Left lung (tissue), 10 donors: Measurements from ENCODE around the gene RAB31. TPM values are rescaled to one million over a fixed set of nuclear protein-coding genes. Genes with fewer than 3 reads are reported as not detected.
A peak's percentile ranks its signal among the peaks of the same experiment; 100 is the strongest.

Experiments
- ATAC-seq: fragments of 200-7000 bp; cut with Tn5 transposase; one replicate; pipeline ENCODE4 v1.9.1; 2020; ENCODE audit warnings: moderate library complexity
- DNase-seq, 4 donors: peaks; one replicate each; pipeline ENCODE4 v3.0.0-alpha.2; 2013 to 2020
- H3K27ac ChIP-seq, 2 donors: fragments of 200-600 bp; sonication (generic) in 1 of 2; one replicate each; pipeline versions ENCODE4 v1.5.0 to v1.8.0; 2020 to 2021
- H3K27me3 ChIP-seq, 2 donors: fragments of 200-600 bp; sonication (generic) in 1 of 2; one replicate each; pipeline versions ENCODE4 v1.5.0 to v1.8.0; 2020 to 2021
- H3K36me3 ChIP-seq, 2 donors: fragments of 200-600 bp; sonication (generic) in 1 of 2; one replicate each; pipeline versions ENCODE4 v1.5.0 to v1.8.0; 2020 to 2021
- H3K4me1 ChIP-seq, 2 donors: fragments of 200-600 bp; one replicate each; pipeline ENCODE4 v1.8.0; 2021
- H3K4me3 ChIP-seq, 2 donors: fragments of 200-600 bp; sonication (generic) in 1 of 2; one replicate each; pipeline versions ENCODE4 v1.5.0 to v1.8.0; 2020 to 2021; ENCODE audit warnings: mild to moderate bottlenecking in 1 of 2
- H3K9me3 ChIP-seq, 2 donors: fragments of 200-600 bp; sonication (generic) in 1 of 2; one replicate each; pipeline versions ENCODE4 v1.5.0 to v1.8.0; 2020 to 2021
- CTCF ChIP-seq, 2 donors: fragments of 200-600 bp; sonication (generic) in 1 of 2; IDR thresholded peaks; one replicate each; pipeline versions ENCODE4 v1.5.0 to v1.8.0; 2021; ENCODE audit warnings: antibody characterized with exemption in 2 of 2
- intact Hi-C, 2 donors: fragments of 100-400 bp; cut with DNase I; formaldehyde crosslinking; loops; one replicate each; pipeline versions ENCODE4 v1.11.2 to v1.14.2; 2022
- polyA plus RNA-seq, 6 donors: library from polyadenylated mRNA; unstranded; fragments of 120-200 nt; gene quantifications; one replicate each; pipeline ENCODE4 v1.2.1, GENCODE V29; 2013; ENCODE audit not compliant: insufficient read length in 6 of 6
- total RNA-seq, 2 donors: library from RNA; stranded (reverse); fragmentation: NEBNext Ultra II Directional; extraction: Animal tissue kit (Norgen Biotek cat#: 25700); gene quantifications; one replicate each; pipeline ENCODE4 v1.2.1, GENCODE V29; 2021
- donor health status: DM: no; HTN: yes; CAD: no.
- donor health status: DM: no; HTN: no; CAD: no.

RAB31 gene
- total and polyA plus RNA-seq, 8 donors, result 30.3 to 135 (median 37.3) TPM

- no peak overlapping the region for H3K4me3 ChIP-seq
- H3K27me3 ChIP-seq, result no peaks in the 10 kb centered on the region
- no peak for TF ChIP-seq CTCF (IDR thresholded peaks at IDR 0.05)
- H3K36me3 ChIP-seq, result no peaks in the 10 kb centered on the region
- H3K9me3 ChIP-seq, result no peaks in the 10 kb centered on the region
- ATAC-seq (no peak), DNase-seq (no peak)
- H3K27ac ChIP-seq, result no peak overlapping the region
- peaks cover 0 to 34% of the 10 kb centered on the region in 2 donors for H3K4me1 ChIP-seq
- intact Hi-C loops, result no loop called here
Measured at GRCh38 chr18:9697121-9697520, 11.0 kb upstream of the RAB31 start.

DNA sequence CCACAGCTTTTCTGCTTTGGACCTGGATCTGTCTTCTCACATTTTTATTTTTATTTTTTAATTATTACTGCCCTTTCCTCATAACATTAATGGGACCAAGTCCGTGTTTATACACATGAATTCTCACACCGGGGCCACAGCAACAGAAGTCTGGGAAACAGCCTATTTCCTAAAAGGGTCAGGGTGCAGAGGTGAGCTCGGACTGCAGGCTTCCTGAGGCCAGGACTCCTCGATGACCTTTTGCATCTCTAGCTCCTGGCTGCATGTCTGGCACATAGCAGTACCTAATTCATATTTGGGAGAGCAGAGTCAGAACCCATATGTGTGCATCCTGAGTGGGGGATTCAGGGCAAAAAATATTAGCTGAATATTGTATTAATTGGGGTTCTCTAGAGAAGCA lies 9.6 kb upstream of the RAB31 start:
- intact Hi-C loops, result no loop called here
- no peaks in the 10 kb centered on the region for H3K27me3 ChIP-seq
- H3K36me3 ChIP-seq, result no peaks in the 10 kb centered on the region
- peaks cover 0 to 36% of the 10 kb centered on the region in 2 donors for H3K4me1 ChIP-seq
- no peaks in the 10 kb centered on the region for H3K9me3 ChIP-seq
- no peak overlapping the region for H3K27ac ChIP-seq
- no peak for TF ChIP-seq CTCF (IDR thresholded peaks at IDR 0.05)
- no peak overlapping the region for H3K4me3 ChIP-seq
- ATAC-seq (no peak), DNase-seq (no peak)

- Histone ChIP-seq H3K36me3 (no peaks in the 10 kb centered on the region), H3K9me3 (no peaks in the 10 kb centered on the region), H3K4me3 (no peak overlapping the region), H3K27me3 (no peaks in the 10 kb centered on the region), H3K27ac (peak overlapping the region in 1 of 2 donors; percentile 5), H3K4me1 (peaks cover 0 to 38% of the 10 kb centered on the region in 2 donors)
- intact Hi-C loops, result no loop called here
- ATAC-seq (peak; percentile 43), DNase-seq (no peak)
- no peak for TF ChIP-seq CTCF (IDR thresholded peaks at IDR 0.05)
Measured at GRCh38 chr18:9700261-9700796, 7.8 kb upstream of the RAB31 start.

- H3K27ac ChIP-seq, result peak overlapping the region in 1 of 2 donors; percentile 80
- H3K36me3 ChIP-seq, result no peaks in the 10 kb centered on the region
- DNase-seq (no peak), ATAC-seq (no peak)
- no peak overlapping the region for H3K4me3 ChIP-seq
- no peak for TF ChIP-seq CTCF (IDR thresholded peaks at IDR 0.05)
- H3K27me3 ChIP-seq, result no peaks in the 10 kb centered on the region
- peaks cover 0 to 44% of the 10 kb centered on the region in 2 donors for H3K4me1 ChIP-seq
- intact Hi-C loops, result no loop called here
- H3K9me3 ChIP-seq, result no peaks in the 10 kb centered on the region
Measured at GRCh38 chr18:9701609-9702349, 6.3 kb upstream of the RAB31 start.

DNA sequence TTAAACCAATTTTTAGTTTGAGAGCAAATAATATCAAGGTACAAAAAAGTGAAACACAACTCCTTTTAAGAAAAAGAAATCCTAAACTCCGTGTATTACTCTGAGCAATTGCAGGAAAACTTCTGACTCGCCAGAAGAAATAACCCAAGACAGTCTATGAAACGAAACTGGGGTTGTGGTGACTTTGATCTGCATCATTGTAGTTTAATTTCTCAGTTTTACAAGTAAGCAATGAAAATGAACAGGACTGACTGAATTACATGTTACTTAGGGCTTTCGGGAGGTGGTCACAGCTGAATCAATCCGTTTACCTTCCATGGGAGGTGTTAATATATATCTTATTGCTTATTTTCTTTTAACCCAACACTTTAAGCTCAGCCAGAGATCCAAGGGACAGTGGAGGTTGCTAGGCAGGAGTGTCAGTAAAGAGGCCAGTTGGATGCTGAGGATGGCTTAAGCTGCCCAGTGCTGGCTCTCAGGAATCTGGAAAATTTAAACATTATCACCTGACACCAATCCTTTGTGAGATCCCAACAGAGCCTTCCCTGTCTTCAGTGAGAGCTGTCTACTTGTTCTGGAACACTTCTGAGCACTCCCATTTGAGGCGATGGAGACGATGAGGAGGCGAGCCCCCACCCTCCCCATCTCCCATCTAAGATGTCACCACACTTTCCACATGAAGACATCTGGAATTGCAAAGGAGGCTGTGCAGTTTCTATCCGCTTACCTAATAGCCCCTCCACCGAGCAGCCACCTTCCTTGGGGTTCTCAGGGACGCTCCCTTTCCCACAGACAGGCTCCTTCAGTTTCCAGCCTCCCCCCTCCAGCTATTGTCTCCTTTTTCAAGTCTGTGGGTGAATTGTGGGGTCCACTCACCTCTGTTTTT lies 3.6 kb upstream of the RAB31 start:
- H3K4me3 ChIP-seq, result no peak overlapping the region
- TF ChIP-seq CTCF (IDR thresholded peaks at IDR 0.05), result no peak
- no peak for DNase-seq
- H3K27me3 ChIP-seq, result no peaks in the 10 kb centered on the region
- intact Hi-C loops, result no loop called here
- ATAC-seq, result no peak
- H3K9me3 ChIP-seq, result no peaks in the 10 kb centered on the region
- H3K36me3 ChIP-seq, result no peaks in the 10 kb centered on the region
- peaks cover under 1 to 60% of the 10 kb centered on the region in 2 donors for H3K4me1 ChIP-seq
- H3K27ac ChIP-seq, result peak overlapping the region in 1 of 2 donors; percentile 45
